AG09319 (cell line): ENCODE measurements around the gene GNG8.

Experiments used
- DNase-seq: peaks from one replicate; pipeline ENCODE4 v3.0.0-alpha.2; 2010; ENCODE audit warnings: low read depth; ENCODE audit errors: extremely low read depth
- TF ChIP-seq, protein P1 (sequence below): IDR thresholded peaks from 2 replicates; pipeline ENCODE4 v1.5.1; 2011; ENCODE audit warnings: low read depth, mild to moderate bottlenecking, inconsistent platforms, low read length, moderate library complexity

Gene GNG8

DNA sequence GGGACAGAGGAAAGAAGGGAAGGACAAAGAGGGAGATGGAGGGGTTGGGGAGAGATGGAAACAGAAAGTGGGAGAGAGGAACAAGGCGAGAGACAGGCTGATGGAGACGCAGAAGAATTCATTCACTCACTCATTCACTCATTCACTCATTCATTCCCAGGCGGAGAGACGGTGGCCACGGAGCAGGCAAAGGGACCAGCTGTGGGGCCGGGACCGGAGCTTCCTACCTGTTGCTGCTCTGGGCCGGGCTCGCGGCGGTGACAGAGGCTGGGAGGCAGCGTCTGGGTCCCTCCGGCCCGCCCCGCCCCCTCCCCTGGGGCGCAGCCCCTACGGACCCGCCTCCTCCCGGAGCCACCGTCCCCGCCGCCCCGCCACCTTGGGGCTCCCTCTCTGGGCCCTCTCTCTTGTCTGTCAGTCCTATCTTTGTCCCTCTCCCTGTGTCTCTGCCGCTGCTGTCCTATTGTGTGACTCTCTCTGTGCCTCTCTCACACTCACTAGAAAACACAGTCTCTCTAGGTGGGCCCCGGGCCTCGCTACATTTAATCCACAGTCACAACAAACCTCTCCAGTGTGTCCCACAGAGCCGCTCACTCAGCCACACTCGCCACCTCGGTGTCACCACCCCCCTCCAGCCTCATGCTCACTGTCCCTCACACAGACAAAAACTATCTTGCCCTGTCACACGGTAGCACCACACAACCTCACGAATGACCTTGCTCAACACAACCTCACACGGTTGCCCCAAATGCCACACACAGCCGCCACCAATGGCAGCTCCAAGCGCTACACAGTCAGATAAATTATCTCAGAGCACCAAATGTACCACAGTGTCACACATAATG lies at the start of gene GNG8:
TSS of gene GNG8 (minus strand) at position 283 of the 842 bp plus-strand sequence. CDS start 1,520 bp downstream, outside the sequence.
- DNase-seq, result no peak
- TF ChIP-seq, protein P1, sequence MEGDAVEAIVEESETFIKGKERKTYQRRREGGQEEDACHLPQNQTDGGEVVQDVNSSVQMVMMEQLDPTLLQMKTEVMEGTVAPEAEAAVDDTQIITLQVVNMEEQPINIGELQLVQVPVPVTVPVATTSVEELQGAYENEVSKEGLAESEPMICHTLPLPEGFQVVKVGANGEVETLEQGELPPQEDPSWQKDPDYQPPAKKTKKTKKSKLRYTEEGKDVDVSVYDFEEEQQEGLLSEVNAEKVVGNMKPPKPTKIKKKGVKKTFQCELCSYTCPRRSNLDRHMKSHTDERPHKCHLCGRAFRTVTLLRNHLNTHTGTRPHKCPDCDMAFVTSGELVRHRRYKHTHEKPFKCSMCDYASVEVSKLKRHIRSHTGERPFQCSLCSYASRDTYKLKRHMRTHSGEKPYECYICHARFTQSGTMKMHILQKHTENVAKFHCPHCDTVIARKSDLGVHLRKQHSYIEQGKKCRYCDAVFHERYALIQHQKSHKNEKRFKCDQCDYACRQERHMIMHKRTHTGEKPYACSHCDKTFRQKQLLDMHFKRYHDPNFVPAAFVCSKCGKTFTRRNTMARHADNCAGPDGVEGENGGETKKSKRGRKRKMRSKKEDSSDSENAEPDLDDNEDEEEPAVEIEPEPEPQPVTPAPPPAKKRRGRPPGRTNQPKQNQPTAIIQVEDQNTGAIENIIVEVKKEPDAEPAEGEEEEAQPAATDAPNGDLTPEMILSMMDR, result no peak

DNA sequence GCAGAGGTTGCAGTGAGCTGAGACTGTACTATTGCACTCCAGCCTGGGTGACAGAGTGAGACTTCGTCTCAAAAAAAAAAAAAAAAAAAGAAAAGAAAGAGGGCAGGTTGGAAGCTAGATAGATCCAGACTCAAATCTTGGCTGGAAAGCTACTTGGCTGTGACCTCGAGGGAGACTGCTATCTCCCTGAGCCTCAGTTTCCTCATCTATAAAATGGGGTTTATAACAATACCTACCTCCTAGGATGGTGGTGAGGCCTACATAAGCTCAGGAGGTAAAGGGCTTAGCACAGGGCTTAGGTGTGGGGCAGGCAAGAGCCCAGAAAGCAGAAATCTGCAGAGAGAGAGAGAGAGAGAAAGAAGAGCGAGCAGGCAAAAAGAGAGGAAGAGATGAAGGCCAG lies 49.2 kb upstream of the GNG8 start:
- no peak for DNase-seq
- TF ChIP-seq, protein P1, result no peak

DNA sequence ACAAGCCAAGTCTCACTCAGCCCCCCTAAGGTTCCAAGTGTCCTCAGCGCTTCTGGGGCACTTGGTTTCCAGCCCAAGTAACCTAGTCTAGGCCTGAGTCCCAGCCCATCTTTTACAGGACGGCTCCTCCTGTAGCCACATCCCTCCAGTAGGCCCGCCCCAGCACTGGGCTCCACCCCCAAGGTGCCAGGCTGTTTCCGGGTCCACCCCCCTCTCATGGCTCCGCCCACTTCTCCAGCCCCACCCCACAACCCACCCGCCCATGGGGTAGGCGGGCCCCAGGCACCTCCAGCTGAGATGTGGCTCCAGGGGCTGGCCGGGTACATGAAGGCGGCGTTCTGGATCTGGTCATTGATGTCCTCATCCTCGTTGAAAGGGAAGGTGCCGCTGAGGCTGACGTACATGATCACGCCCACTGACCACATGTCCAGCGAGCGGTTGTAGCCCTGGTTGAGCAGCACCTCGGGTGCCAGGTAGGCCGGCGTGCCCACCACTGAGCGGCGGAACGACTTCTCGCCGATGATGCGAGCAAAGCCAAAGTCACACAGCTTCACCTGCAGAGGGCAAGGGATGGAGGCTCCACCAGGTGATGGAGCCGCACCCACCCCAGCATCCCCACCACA lies 42.2 kb upstream of the GNG8 start:
- no peak for DNase-seq

DNA sequence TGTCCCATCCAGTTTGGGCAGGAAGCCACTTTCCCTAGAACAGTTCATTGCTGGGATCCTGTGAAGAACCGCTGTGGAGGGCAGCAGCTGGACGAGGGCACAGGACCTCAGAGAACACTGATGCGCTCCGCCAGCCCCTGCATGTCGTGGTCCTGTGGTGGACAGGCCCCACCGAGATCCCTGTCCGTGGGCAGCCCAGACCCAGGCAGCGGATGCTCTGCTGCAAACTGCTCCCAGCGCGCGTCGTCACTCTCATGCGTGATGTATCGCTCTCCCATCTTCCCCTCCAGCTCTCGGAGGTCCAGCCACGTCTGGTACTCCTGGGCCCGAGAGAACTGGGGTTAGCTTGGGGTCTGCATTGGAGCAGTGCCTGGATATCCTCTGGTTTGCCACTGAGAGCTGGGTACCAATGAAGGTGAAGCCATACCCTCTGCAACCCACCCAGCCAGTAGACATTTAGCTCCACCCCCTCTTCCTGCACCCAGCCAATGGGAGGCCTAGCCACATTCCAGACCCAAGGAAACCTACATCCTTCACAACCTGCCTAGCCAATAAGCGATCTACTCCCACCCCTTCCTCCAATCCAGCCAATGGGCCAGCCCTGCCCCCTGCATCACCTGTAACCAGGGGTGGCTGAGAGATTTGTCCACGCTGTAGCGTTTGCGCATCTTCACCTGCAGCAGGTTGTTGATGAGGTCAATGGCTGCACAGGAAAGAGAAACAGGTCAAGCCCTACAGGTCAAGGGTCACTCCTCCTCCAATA lies 38.6 kb upstream of the GNG8 start:
- DNase-seq, result no peak

More for the DNA sequence above, 42.2 kb upstream of the GNG8 start:
- TF ChIP-seq, protein P1, result no peak

DNA sequence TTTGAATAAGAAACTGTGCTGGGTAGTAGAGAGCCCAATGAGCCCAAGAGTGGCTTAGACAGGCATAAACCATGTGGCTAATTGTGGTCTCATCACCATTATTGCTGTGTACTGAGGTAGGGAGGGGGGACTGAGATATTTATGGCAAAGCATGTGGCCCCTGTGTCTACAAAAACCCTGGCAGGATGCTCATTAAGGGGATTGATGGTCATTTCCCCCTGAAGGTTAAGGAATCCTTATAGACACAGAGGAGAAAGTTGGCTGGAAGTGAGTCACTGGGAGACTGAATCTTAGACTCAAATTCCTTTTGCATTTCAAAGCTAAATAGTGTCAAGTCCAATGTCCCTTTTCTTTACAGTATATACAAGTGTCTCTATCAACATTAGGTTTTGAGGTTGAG lies 34.8 kb upstream of the GNG8 start:
- DNase-seq, result no peak
- TF ChIP-seq, protein P1, result no peak

More for the DNA sequence above, 38.6 kb upstream of the GNG8 start:
- TF ChIP-seq, protein P1, result no peak

DNA sequence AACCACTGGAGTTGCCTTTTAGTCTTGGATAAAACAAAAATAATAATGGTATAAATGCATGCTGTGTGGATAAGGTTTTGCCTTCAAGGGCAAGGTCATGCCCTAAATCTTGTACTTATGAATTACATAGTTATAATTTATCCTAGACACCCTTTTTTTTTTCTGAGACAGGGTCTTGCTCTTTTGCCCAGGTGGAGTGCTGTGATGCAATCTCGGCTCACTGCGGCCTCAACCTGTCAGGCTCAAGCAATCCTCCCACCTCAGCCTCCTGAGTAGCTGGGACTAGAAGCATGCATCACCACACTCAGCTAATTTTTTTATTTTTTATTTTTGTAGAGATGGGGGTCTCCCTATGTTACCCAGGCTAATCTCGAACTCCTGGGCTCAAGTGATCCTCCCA lies 32.7 kb upstream of the GNG8 start:
- DNase-seq, result no peak

More for the DNA sequence above, 32.7 kb upstream of the GNG8 start:
- TF ChIP-seq, protein P1, result no peak
